ENCODE results near the gene ZFPL1. TPM values are rescaled to one million over a fixed set of nuclear protein-coding genes. Genes with fewer than 3 reads are reported as not detected.

Gene ZFPL1
- total and polyA plus RNA-seq, 9 of the 15 experiments (the other 6 are each of a cell fraction or from before 2014, with no cell fraction given), result 3.7 to 37.5 (median 22.7) TPM

GRCh38 chr11:65121865-65122696 lies 38.1 kb downstream of the ZFPL1 start, which contains the start of the genes FAU and MRPL49 (continued):
- TF ChIP-seq CBX1 (IDR thresholded peaks at IDR 0.05; ENCODE audit: low read depth), result peak; percentile 78
- peak; percentile 98 for TF ChIP-seq CXXC5 (CRISPR knock-in tag; IDR thresholded peaks at IDR 0.05)
- no peak for TF ChIP-seq ATF4 (CRISPR knock-in tag; IDR thresholded peaks at IDR 0.05)
- TF ChIP-seq PHB2 (IDR thresholded peaks at IDR 0.05; ENCODE audit: low read depth), result 0 out of 2 replicates have a peak, but pooled peaks have one; percentile 14
- TF ChIP-seq ATF1 (CRISPR knock-in tag; IDR thresholded peaks at IDR 0.05), result peak; percentile 94
- peak; percentile 99 for TF ChIP-seq ATF1 (tag; IDR thresholded peaks at IDR 0.05)
- peak; percentile 66 for TF ChIP-seq EGR1 (conservative IDR thresholded peaks at IDR 0.05)
- TF ChIP-seq POLR2H (tag; IDR thresholded peaks at IDR 0.05; ENCODE audit: low read depth), result peak; percentile 95
- TF ChIP-seq MBD2 (IDR thresholded peaks at IDR 0.05; ENCODE audit: borderline replicate concordance, low read depth), result peak; percentile 84; the same call in 1 of the 2 replicates
- 0 out of 2 replicates have a peak, but pooled peaks have one; percentile 11 for TF ChIP-seq TOE1 (IDR thresholded peaks at IDR 0.05; ENCODE audit: borderline replicate concordance)
- TF ChIP-seq TOE1 (CRISPR knock-in tag; IDR thresholded peaks at IDR 0.05; ENCODE audit: borderline replicate concordance, low read depth), result peak; percentile 72; the same call in 1 of the 2 replicates
- TF ChIP-seq MYNN (IDR thresholded peaks at IDR 0.05), result peak; percentile 43; the same call in 1 of the 2 replicates
- TF ChIP-seq MYNN (CRISPR knock-in tag; IDR thresholded peaks at IDR 0.05), result no peak
- TF ChIP-seq NR3C1 (CRISPR knock-in tag; IDR thresholded peaks at IDR 0.05), result no peak
- 0 out of 2 replicates have a peak, but pooled peaks have one; percentile 50 for TF ChIP-seq RHOXF2B (CRISPR knock-in tag; conservative IDR thresholded peaks at IDR 0.05)
- no peak for TF ChIP-seq CHD1 (IDR thresholded peaks at IDR 0.05; ENCODE audit: low read length)
- TF ChIP-seq TEAD1 (CRISPR knock-in tag; IDR thresholded peaks at IDR 0.05), result peak in 1 of 2 experiments; percentile 95; a peak in 1 of 4 replicates
- TF ChIP-seq MAZ (CRISPR knock-in tag; conservative IDR thresholded peaks at IDR 0.05 in 1 of 2, IDR thresholded peaks at IDR 0.05 in 1 of 2), result peak in 1 of 2 experiments; percentile 32
- TF ChIP-seq ZFP1 (CRISPR knock-in tag; IDR thresholded peaks at IDR 0.05), result no peak
- peak; percentile 56; the same call in 1 of the 2 replicates for TF ChIP-seq ESRRA (IDR thresholded peaks at IDR 0.05; ENCODE audit: borderline replicate concordance, low read depth)
- no peak; the same call in 1 of the 2 replicates for TF ChIP-seq TRIM25 (IDR thresholded peaks at IDR 0.05; ENCODE audit: borderline replicate concordance)
- no peak for TF ChIP-seq KLF1 (tag; IDR thresholded peaks at IDR 0.05)
- TF ChIP-seq SOX6 (IDR thresholded peaks at IDR 0.05), result peak; percentile 12; the same call in 1 of the 2 replicates
- 0 out of 2 replicates have a peak, but pooled peaks have one; percentile 22 for TF ChIP-seq HNRNPL (IDR thresholded peaks at IDR 0.05; ENCODE audit: low read depth, low read length)
- 0 out of 2 replicates have a peak, but pooled peaks have one; percentile 6 for TF ChIP-seq NFIC (IDR thresholded peaks at IDR 0.05)
- TF ChIP-seq ZBTB33 (CRISPR knock-in tag; IDR thresholded peaks at IDR 0.05), result 0 out of 2 replicates have a peak, but pooled peaks have one; percentile 4

Data from K562 (cell line).